ENCODE data around the gene NKAIN1. TPM values are rescaled to one million over a fixed set of nuclear protein-coding genes. Genes with fewer than 3 reads are reported as not detected.

The NKAIN1 gene
- total and polyA plus RNA-seq, 8 donors: 0.08 TPM; not detected in 7

DNA sequence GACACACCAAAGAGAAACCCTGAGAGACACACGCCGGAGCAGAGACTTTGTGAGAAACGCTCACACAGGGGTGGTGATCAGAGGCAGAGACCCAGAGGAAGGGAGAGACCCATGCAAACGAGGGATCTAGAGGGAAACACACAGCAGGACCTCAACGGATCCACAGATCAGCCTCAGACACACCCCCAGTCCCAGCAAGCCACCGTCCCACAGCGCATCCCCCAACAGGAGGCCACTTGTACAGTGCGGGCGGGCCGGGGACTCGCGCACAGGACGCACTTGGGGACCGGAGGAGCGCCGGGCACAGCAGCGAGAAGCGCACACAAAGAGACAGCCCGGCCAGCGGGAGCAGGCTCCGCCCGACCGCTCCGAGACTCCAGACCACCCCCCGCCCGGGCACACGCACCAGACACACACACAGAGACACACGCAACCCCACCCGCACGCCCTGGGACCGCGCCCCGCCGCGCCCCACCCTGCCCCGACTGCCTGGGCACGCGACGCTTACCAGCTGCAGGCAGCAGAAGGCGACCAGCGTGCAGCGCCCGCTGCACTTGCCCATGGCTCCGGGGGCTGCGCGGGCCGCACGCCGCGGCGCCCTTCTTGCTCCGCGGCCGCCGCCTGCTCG, 587 bp downstream of the NKAIN1 start:
- no peaks in the 10 kb centered on the region for H3K9me3 ChIP-seq
- H3K27ac ChIP-seq: no peak overlapping the region
- H3K4me1 ChIP-seq: peaks cover 12 to 16% (median 15%) of the 10 kb centered on the region in 4 donors
- no peaks in the 10 kb centered on the region for H3K36me3 ChIP-seq
- TF ChIP-seq CTCF (IDR thresholded peaks at IDR 0.05) (no peak), POLR2A (IDR thresholded peaks at IDR 0.05) (no peak), POLR2AphosphoS5 (IDR thresholded peaks at IDR 0.05) (no peak), EP300 (IDR thresholded peaks at IDR 0.05) (no peak)
- peak in 1 of 2 donors; percentile 70 for DNase-seq
- H3K27me3 ChIP-seq: peaks cover 6 to 80% (median 67%) of the 10 kb centered on the region in 3 donors
- H3K4me3 ChIP-seq: peak overlapping the region; percentile 31 to 49 (median 38)
- 1 to 6% (median 3%) methylated on average over 19 to 56 of the region's 56 CpGs for WGBS, 5 donors
- intact Hi-C loops (cut with DNase I; ENCODE audit: low total_unique reads): no loop called here

- Histone ChIP-seq H3K4me1 (peaks cover 12 to 16% (median 15%) of the 10 kb centered on the region in 4 donors), H3K27ac (no peak overlapping the region), H3K4me3 (no peak overlapping the region), H3K36me3 (no peaks in the 10 kb centered on the region), H3K9me3 (no peaks in the 10 kb centered on the region), H3K27me3 (peaks cover 6 to 85% (median 72%) of the 10 kb centered on the region in 3 donors)
- no peak for DNase-seq
- TF ChIP-seq CTCF (IDR thresholded peaks at IDR 0.05) (no peak), POLR2A (IDR thresholded peaks at IDR 0.05) (no peak), POLR2AphosphoS5 (IDR thresholded peaks at IDR 0.05) (no peak), EP300 (IDR thresholded peaks at IDR 0.05) (no peak)
- intact Hi-C loops (cut with DNase I; ENCODE audit: low total_unique reads): no loop called here
- WGBS, 5 donors: 15 to 41% (median 20%) methylated on average over 3 to 4 of the region's 4 CpGs
Measured at GRCh38 chr1:31238612-31238985, 1.1 kb downstream of the NKAIN1 start.

- WGBS, 5 donors: 57 to 65% (median 58%) methylated on average over 4 of the region's 4 CpGs
- intact Hi-C loops (cut with DNase I; ENCODE audit: low total_unique reads): no loop called here
- peaks cover 6 to 73% (median 55%) of the 10 kb centered on the region in 3 donors for H3K27me3 ChIP-seq
Measured at GRCh38 chr1:31234870-31235269, 4.8 kb downstream of the NKAIN1 start.

GRCh38 chr1:31234123-31234708, 5.5 kb downstream of the NKAIN1 start:
- Histone ChIP-seq H3K27me3 (peaks cover 6 to 67% (median 48%) of the 10 kb centered on the region in 3 donors), H3K4me1 (peaks cover 5 to 8% (median 6%) of the 10 kb centered on the region in 4 donors), H3K9me3 (no peaks in the 10 kb centered on the region), H3K4me3 (no peak overlapping the region), H3K27ac (no peak overlapping the region), H3K36me3 (no peaks in the 10 kb centered on the region)
- TF ChIP-seq POLR2AphosphoS5 (IDR thresholded peaks at IDR 0.05): no peak
- no peak for TF ChIP-seq EP300 (IDR thresholded peaks at IDR 0.05)
- TF ChIP-seq POLR2A (IDR thresholded peaks at IDR 0.05): no peak
- TF ChIP-seq CTCF (IDR thresholded peaks at IDR 0.05): no peak
- DNase-seq: peak in 1 of 2 donors; percentile 27
- intact Hi-C loops (cut with DNase I; ENCODE audit: low total_unique reads): no loop called here
- WGBS, 5 donors: 55 to 62% (median 61%) methylated on average over 12 of the region's 12 CpGs

More at GRCh38 chr1:31234870-31235269, 4.8 kb downstream of the NKAIN1 start:
- Histone ChIP-seq H3K9me3 (no peaks in the 10 kb centered on the region), H3K27ac (no peak overlapping the region), H3K4me3 (no peak overlapping the region), H3K4me1 (peaks cover 10 to 13% (median 12%) of the 10 kb centered on the region in 4 donors), H3K36me3 (no peaks in the 10 kb centered on the region)
- no peak for DNase-seq
- TF ChIP-seq EP300 (IDR thresholded peaks at IDR 0.05): no peak
- no peak for TF ChIP-seq CTCF (IDR thresholded peaks at IDR 0.05)
